NOMO-1 treated with DMSO at 0.1 percent for 48 hours (cell line): ENCODE measurements around the gene PPIH.
"Not testable (repeated sequence)": the region's sequence is repeated elsewhere in the genome, so short reads cannot be mapped to it uniquely, and the experiment has no call there.

Experiments
- DNase-seq: peaks from one replicate; lab custom pipeline; 2025; ENCODE audit not compliant: unreplicated experiment; lab: John Stamatoyannopoulos, UW

The PPIH gene

DNA sequence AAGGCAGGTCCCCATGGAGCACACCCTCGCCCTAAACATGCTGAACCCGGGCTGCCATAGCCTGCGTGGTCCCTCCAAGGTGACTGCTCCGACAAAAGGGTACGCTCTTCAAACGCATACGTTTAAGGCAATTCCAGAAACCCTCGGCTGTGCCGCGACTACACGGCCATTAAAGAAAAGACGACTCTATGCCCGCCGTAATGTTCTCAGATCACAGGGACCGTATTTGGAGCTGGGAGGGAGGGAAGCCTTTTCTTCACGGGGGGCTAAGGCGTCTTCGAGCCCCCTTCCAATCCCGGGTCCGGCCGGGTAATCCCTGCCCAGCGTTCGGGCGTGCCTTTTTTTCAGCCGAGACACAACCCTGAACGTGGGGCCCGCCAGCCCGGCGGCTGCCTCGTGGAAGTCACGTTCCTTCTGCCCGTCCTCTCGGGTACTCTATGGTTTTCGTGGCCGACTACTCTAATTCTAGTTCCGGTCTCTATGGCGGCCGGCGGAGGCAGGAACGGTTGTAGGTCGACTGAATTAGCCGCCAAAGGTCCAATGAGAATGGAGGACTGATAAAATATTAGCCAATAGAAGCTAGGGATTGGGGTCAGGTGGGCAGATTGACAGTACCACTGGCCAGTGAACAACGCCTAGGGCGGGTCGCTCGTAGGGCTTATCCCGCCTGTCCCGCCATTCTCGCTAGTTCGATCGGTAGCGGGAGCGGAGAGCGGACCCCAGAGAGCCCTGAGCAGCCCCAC, 23.7 kb downstream of the PPIH start, which contains the start of gene YBX1:
YBX1 (plus strand) TSS at position 678 of the 743 bp plus-strand sequence. CDS start 148 bp downstream, outside the sequence.
- DNase-seq: peak; percentile 98

GRCh38 chr1:42682484-42682738, 24.2 kb downstream of the PPIH start:
- not testable (repeated sequence) for DNase-seq

DNA sequence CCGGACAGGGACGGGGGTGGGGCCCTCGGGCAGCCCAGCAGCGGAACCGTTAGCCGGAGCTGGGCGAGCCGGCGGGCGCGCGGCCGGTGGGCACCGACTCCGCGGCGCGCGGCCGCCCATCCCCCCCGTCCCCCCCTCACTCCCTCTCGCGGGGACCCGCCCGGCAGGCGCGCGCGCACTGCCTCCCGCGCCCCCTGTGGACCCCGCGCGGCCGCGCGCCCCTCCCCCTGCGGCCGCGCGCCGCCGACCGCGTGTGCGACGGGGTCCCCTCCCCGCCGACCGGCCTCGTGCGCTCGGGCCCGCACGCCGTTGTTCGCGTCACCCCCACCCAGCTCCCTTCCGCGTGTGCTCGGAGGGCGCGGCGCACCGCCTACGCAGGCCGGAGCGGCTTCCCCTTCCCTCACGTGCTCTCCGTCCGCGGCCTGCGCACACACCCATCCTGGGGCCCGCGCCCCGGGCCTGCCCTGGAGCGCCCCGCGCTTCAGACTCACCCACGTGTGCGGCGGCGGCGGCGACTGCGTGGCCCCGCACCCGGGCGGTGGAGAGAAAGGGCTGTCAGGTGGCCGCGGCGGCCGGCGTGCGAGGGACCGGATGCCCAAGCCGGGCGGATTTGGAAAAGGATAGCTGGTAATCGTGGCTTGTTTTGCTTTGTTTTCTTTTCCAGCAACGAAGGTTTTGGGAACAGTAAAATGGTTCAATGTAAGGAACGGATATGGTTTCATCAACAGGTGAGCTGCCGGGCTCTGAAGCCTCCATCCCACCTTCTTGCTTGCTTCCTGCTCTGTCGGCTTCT, 24.7 kb downstream of the PPIH start:
- DNase-seq: peak; percentile 65

- DNase-seq: no peak
Measured at GRCh38 chr1:42684139-42684538, 25.9 kb downstream of the PPIH start.

GRCh38 chr1:42686418-42686817, 28.2 kb downstream of the PPIH start:
- DNase-seq: no peak

DNA sequence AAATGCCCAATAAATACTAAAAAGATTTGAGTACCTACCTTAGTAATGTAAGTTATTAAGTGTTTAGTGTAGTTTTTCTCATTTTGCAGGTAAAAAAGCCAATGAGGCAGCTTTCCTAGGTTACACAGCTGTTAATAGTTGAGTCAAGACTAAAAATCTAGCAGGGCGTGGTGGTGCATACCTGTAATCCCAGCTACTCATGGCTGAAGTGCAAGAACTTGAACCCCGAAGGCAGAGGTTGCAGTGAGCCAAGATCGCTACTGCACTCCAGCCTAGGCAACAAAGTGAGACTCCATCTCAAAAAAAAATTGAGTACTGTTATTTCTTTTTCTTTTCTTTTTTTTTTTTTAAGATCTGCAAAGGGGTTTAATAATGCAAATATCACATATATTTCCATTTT, 31.7 kb downstream of the PPIH start:
- DNase-seq: no peak

GRCh38 chr1:42690477-42691156, 32.4 kb downstream of the PPIH start:
- DNase-seq: no peak

GRCh38 chr1:42691157-42691498, 32.9 kb downstream of the PPIH start:
- DNase-seq: no peak

DNA sequence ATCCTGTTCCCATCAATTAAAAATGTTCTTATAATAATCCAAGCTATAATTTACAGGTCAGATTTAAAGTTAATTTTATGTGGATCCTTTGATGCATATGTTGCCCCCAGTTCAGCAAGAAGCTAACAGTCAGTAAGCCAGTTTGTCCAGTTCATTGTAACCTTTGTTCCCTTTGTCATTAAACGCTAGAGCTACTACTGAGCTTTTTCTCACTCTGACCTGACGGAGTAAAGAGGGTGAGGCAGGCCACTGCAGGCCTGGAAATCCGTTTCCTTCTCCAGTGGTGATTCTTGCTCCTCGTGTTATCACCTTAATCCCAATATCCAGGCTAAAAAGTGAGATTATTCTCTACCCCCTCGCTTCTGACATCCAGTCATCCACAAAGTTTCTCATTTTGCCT, 34.2 kb downstream of the PPIH start:
- no peak for DNase-seq

DNA sequence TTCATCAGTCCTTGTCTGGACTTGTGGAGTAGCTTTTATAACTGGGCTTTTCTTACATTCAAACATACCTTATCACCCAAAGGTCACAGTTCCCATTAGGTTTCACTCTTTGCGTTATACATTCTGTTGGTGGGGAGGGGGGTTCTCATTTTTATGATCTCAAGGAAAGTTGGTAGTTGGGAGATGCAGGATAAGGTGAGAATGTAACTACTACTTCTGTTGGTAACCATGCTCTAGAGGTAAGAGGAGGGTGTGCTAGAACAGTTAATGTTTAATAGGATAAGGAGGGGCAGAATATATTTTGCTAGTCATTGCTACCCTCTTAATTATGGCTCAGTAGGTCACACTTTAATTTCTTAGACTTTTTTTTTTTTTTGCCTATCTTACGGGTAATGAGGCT, 34.7 kb downstream of the PPIH start:
- no peak for DNase-seq

DNA sequence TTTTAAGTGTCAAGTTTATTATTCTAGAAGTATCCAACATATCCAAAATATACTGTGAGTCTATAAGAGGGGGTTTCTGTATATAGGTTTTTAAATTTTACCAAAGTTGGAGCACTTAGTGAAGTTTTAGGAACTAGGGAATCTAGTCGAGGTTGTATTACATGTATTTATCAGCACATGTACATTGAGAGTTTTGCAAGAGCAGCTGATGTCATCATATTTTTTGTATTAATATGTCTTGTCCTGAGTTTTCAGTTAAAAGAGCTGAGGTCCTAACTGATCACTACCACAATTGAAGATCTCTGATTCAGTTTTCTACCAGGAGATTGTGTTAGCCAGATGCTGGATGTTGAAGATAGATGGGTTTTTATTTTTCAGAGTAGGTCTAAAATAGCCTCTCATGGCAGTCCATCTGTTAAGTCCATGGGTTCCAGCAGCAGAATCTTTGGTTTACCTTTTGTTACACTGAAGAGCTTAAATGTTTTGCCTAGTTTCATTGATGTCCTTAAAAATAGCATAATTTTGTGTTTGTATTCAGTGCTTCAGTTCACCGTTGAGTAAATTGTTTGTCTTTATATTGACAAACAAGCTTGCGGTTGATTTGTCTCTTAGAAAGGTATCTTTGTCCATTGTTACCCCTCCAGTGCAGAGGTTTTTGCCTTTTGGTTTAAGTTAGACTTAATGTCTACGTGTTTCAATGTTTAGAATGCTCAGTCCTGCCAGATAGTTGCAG, 40.0 kb downstream of the PPIH start:
- DNase-seq: no peak

DNA sequence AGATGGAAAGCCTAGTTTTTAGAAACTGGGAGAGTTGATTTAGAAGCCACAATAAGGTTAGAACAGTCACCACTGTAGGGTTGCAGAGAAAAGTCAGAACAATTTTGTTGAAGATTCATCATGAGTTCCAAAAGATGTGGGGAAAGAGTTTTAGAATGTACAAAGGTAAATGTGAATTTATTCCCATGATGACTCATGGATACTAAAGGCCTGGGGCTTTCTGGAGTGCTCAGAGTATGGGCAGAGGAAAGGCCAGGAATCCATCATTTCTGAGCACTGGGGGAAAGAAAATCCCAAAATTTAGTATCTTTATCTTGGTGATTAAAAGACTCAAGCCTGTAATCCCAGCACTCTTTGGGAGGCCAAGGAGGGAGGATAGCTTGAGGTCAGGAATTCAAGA, 41.8 kb downstream of the PPIH start:
- DNase-seq: no peak

- no peak for DNase-seq
Measured at GRCh38 chr1:42703888-42704464, 45.8 kb downstream of the PPIH start.

DNA sequence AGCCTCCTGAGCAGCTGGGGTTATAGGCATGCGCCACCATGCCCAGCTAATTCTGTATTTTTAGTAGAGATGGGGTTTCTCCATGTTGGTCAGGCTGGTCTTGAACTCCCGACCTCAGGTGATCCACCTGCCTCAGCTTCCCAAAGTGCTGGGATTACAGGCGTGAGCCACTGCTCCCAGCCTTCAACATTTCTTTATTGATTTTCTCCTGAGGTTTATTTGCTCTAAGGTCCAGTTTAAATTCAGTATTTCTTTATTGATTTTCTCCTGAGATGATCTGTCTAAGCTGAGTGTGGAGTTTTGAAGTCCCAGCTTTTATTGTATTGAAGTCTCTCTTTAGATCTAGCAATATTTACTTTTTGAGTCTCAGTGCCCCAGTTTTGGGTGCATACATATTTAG, 54.6 kb downstream of the PPIH start:
- DNase-seq: not testable (repeated sequence)

DNA sequence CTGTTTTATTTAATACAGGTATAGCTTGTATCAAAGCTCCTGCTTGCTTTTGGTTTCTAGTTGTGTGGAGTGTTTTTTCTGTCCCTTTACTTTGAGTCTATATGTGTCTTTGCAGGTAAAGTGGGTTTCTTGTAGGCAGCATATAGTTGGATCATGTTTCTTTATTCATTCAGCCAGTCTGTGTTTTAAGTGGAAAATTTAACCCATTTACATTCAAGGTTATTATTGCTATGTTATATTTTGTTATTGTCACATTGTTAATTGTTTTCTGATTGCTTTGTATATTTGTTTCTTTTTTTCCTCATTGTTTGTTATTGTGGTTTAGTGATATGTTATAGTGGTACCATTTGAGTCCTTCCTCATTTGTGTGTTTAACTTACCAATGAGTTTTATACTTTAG, 55.1 kb downstream of the PPIH start:
- DNase-seq: no peak

- DNase-seq: not testable (repeated sequence)
Measured at GRCh38 chr1:42714441-42714840, 56.2 kb downstream of the PPIH start.

DNA sequence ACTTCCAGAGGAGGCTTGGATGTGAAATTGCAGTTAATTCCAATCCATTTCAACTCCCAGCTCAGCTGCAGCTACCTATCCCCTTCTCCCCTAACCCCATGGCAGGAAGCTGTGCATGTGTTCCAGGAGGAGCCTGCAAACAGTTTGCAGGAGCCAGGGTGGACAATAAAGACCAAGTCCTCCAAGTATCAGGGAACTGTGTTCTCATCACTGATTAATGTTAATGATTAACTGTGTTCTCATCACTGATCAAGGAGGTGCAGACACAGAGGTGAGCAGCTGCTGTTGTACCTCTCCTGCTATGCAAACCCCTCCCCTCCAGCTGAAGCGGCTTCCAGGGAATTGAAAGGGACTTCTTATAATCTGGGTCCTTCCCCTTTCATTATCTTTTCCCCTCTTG, 62.6 kb downstream of the PPIH start:
- DNase-seq: no peak

DNA sequence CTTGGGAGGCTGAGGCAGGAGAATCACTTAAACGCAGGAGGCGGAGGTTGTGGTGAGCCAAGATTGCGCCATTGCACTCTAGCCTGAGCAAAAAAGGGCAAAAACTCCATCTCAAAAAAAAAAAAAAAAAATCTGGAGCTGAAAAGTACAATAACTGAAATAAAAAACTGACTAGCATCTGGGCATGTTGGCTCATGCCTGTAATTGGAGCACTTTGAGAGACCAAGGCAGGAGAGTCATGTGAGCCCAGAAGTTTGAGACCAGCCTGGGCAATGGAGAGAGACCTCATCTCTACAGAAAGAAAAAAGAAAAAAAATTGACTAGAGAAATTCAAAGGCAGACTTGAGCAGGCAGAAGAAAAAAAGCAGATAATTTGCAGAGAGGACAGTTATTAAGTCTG, 63.7 kb downstream of the PPIH start:
- DNase-seq: no peak

DNA sequence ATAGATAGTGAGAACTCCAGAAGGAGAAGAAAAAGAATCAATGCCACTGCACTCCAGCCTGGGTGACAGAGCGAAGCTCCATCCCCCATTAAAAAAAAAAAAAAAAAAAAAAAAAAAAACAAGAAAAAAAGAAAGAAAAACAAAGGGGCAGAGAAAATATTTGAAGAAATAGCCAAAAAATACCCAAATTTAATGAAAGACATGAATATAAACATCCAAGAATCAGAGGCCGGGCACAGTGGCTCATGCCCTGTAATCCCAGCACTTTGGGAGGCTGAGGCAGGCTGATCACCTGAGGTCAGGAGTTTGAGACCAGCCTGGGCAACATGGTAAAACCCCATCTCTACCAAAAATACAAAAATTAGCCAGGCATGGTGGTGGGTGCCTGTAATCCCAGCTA, 64.2 kb downstream of the PPIH start:
- DNase-seq: not testable (repeated sequence)

- no peak for DNase-seq
Measured at GRCh38 chr1:42723511-42723910, 65.3 kb downstream of the PPIH start.

- DNase-seq: not testable (repeated sequence)
Measured at GRCh38 chr1:42725820-42726219, 67.6 kb downstream of the PPIH start.
